K562 (cell line): ENCODE measurements around the gene ASIP. TPM values are rescaled to one million over a fixed set of nuclear protein-coding genes. Genes with fewer than 3 reads are reported as not detected.

Experiments
- ARID4B ChIP-seq: sonication (generic); formaldehyde crosslinking; IDR thresholded peaks from 2 replicates; pipeline ENCODE4 v1.8.0; 2022; ENCODE audit warnings: mild to moderate bottlenecking, missing genetic modification reagents
- BRF1 ChIP-seq: IDR thresholded peaks from 3 replicates; pipeline ENCODE4 v1.6.1; 2011; ENCODE audit warnings: borderline replicate concordance, mild to moderate bottlenecking; ENCODE audit not compliant: insufficient read length; ENCODE audit errors: extremely low read depth
- CGGBP1 ChIP-seq: fragments of 250-450 bp; sonication (Bioruptor Pico); IDR thresholded peaks from 2 replicates; pipeline ENCODE4 v1.9.0; 2021; ENCODE audit warnings: mild to moderate bottlenecking
- CHAMP1 ChIP-seq: fragments of 450-650 bp; IDR thresholded peaks from 2 replicates; pipeline ENCODE4 v1.6.1; 2016; ENCODE audit warnings: mild to moderate bottlenecking
- CHD4 ChIP-seq: fragments of 200-600 bp; sonication (generic); IDR thresholded peaks from 3 replicates; pipeline ENCODE4 v1.6.1; 2012; ENCODE audit warnings: low read depth, mild to moderate bottlenecking, mixed read lengths, low read length, inconsistent platforms; ENCODE audit not compliant: insufficient read depth, insufficient replicate concordance, poor library complexity, severe bottlenecking
- FOXP4 ChIP-seq: sonication (generic); formaldehyde crosslinking; IDR thresholded peaks from 2 replicates; pipeline ENCODE4 v1.8.0; 2022; ENCODE audit warnings: mild to moderate bottlenecking, missing genetic modification reagents, borderline replicate concordance
- JUND ChIP-seq, 2 experiments: IDR thresholded peaks; 2 replicates in 1 of 2; 3 replicates in 1 of 2; pipeline ENCODE4 v1.6.1; 2011; ENCODE audit warnings: borderline replicate concordance in 2 of 2, low read depth in 2 of 2, low read length in 2 of 2, improper control_type of control experiment in 1 of 2, missing biosample characterization in 1 of 2, missing genetic modification characterization in 1 of 2, missing genetic modification reagents in 1 of 2
- KDM2B ChIP-seq: fragments of 250-450 bp; sonication (Bioruptor Pico); IDR thresholded peaks from 2 replicates; pipeline ENCODE4 v1.8.0; 2021; ENCODE audit warnings: mild to moderate bottlenecking, moderate library complexity
- KLF1 ChIP-seq: fragments of 450-650 bp; IDR thresholded peaks from 2 replicates; pipeline ENCODE4 v1.6.1; 2016; ENCODE audit warnings: missing genetic modification characterization, missing compliant biosample characterization
- MAFF ChIP-seq: IDR thresholded peaks from 2 replicates; pipeline ENCODE4 v1.6.1; 2012; ENCODE audit warnings: low read length, improper control_type of control experiment
- MEIS2 ChIP-seq: fragments of 450-650 bp; IDR thresholded peaks from 2 replicates; pipeline ENCODE4 v1.6.1; 2014; ENCODE audit warnings: mild to moderate bottlenecking; ENCODE audit not compliant: partially characterized antibody
- RAD51 ChIP-seq: fragments of 450-650 bp; IDR thresholded peaks from 2 replicates; pipeline ENCODE4 v1.7.1; 2016; ENCODE audit warnings: low read depth, mild to moderate bottlenecking, borderline replicate concordance
- TFAM ChIP-seq: fragments of 250-450 bp; sonication (Bioruptor Pico); conservative IDR thresholded peaks from 2 replicates; pipeline ENCODE4 v1.5.0; 2021; ENCODE audit warnings: mild to moderate bottlenecking, moderate library complexity
- TRIM28 ChIP-seq: fragments of 450-650 bp; IDR thresholded peaks from 2 replicates; pipeline ENCODE4 v1.6.1; 2017
- ZNF217 ChIP-seq: sonication (generic); formaldehyde crosslinking; IDR thresholded peaks from 2 replicates; pipeline ENCODE4 v1.8.0; 2022; ENCODE audit warnings: mild to moderate bottlenecking, missing genetic modification reagents
- ZNF77 ChIP-seq: fragments of 250-450 bp; sonication (Bioruptor Pico); IDR thresholded peaks from 2 replicates; pipeline ENCODE4 v1.5.0; 2020
- polyA plus RNA-seq, 8 experiments: library from polyadenylated mRNA; depleted of rRNA in 4 of 8; stranded (reverse) in 5 of 8; unstranded in 3 of 8; fragments of >200 nt; fragmentation: Nextera tagmentation in 2 of 8; fragmentation: Illumina TruSeq in 1 of 8; extraction: Ambion mirVana in 2 of 8; extraction: Trizol in 1 of 8; gene quantifications; 2 replicates each; pipeline versions ENCODE4 v1.2.1 to v1.2.3, GENCODE V29; 2011 to 2014; ENCODE audit warnings: inconsistent platforms in 1 of 8, missing spikeins in 1 of 8
- total RNA-seq, 7 experiments: library from RNA; depleted of rRNA in 6 of 7; stranded (reverse); fragments of >200 nt in 6 of 7; fragmentation: Illumina TruSeq in 2 of 7; extraction: Trizol in 2 of 7; gene quantifications; 2 replicates each; pipeline versions ENCODE4 v1.2.1 to v1.2.3, GENCODE V29; 2011 to 2021; ENCODE audit warnings: low replicate concordance in 1 of 7

Gene ASIP
- total and polyA plus RNA-seq, 9 of the 15 experiments (the other 6 are each of a cell fraction or from before 2014, with no cell fraction given): not detected

GRCh38 chr20:34215711-34216381 lies 25.4 kb upstream of the ASIP start (continued):
- TF ChIP-seq ARID4B (CRISPR knock-in tag) (no peak), KLF1 (tag) (no peak), JUND (IDR thresholded peaks at IDR 0.05; ENCODE audit: borderline replicate concordance, low read depth, low read length) (peak; percentile 60; the same call in 1 of the 2 replicates), JUND (tag; IDR thresholded peaks at IDR 0.05; ENCODE audit: borderline replicate concordance, low read depth, low read length) (peak; percentile 37; the same call in 1 of the 3 replicates), CHAMP1 (no peak), KDM2B (CRISPR knock-in tag) (no peak), ZNF77 (CRISPR knock-in tag) (no peak), TRIM28 (no peak), TFAM (no peak), MAFF (no peak; the same call in 1 of the 2 replicates), CHD4 (no peak), FOXP4 (CRISPR knock-in tag) (no peak), ZNF217 (no peak), BRF1 (no peak), MEIS2 (peak; percentile 65), RAD51 (no peak), CGGBP1 (CRISPR knock-in tag) (no peak)
